Hypothalamus (tissue), 51 donors: ENCODE results near the gene GALNT10.

Experiments
- DNase-seq, 51 donors: peaks; one replicate each; lab custom pipeline; 2025; lab: John Stamatoyannopoulos, UW

The GALNT10 gene

GRCh38 chr5:154201108-154201769, 10.7 kb downstream of the GALNT10 start:
- no peak for DNase-seq

- peak in 11 of 51 donors; percentile 10 to 37 (median 26) for DNase-seq
Observed at GRCh38 chr5:154202379-154203260, 12.1 kb downstream of the GALNT10 start.

- no peak for DNase-seq
Observed at GRCh38 chr5:154203798-154204578, 13.5 kb downstream of the GALNT10 start.

- DNase-seq = no peak
Observed at GRCh38 chr5:154205441-154206117, 15.0 kb downstream of the GALNT10 start.

GRCh38 chr5:154206311-154206710, 15.8 kb downstream of the GALNT10 start:
- peak in 5 of 51 donors; percentile 6 to 24 (median 18) for DNase-seq

- DNase-seq = no peak
Observed at GRCh38 chr5:154207204-154207603, 16.7 kb downstream of the GALNT10 start.

- DNase-seq = no peak
Observed at GRCh38 chr5:154209591-154210081, 19.1 kb downstream of the GALNT10 start.

GRCh38 chr5:154210163-154210562, 19.6 kb downstream of the GALNT10 start:
- no peak for DNase-seq

- no peak for DNase-seq
Observed at GRCh38 chr5:154211641-154212390, 21.3 kb downstream of the GALNT10 start.

GRCh38 chr5:154213592-154213991, 23.1 kb downstream of the GALNT10 start:
- no peak for DNase-seq

- peak in 1 of 51 donors; percentile 40 for DNase-seq
Observed at GRCh38 chr5:154214371-154215106, 24.0 kb downstream of the GALNT10 start.

GRCh38 chr5:154215571-154216325, 25.2 kb downstream of the GALNT10 start:
- no peak for DNase-seq

GRCh38 chr5:154217462-154217861, 26.9 kb downstream of the GALNT10 start:
- no peak for DNase-seq

- no peak for DNase-seq
Observed at GRCh38 chr5:154218786-154219185, 28.3 kb downstream of the GALNT10 start.

GRCh38 chr5:154220625-154221024, 30.1 kb downstream of the GALNT10 start:
- DNase-seq = no peak

- peak in 6 of 51 donors; percentile 7 to 19 (median 16) for DNase-seq
Observed at GRCh38 chr5:154221371-154221896, 30.9 kb downstream of the GALNT10 start.

- no peak for DNase-seq
Observed at GRCh38 chr5:154222414-154222813, 31.9 kb downstream of the GALNT10 start.

GRCh38 chr5:154223320-154223719, 32.8 kb downstream of the GALNT10 start:
- no peak for DNase-seq
